ENCODE results near the gene ACTN3. TPM values are rescaled to one million over a fixed set of nuclear protein-coding genes. Genes with fewer than 3 reads are reported as not detected.
A peak's percentile ranks its signal among the peaks of the same experiment; 100 is the strongest.
"Not testable (repeated sequence)": the region's sequence is repeated elsewhere in the genome, so short reads cannot be mapped to it uniquely, and the experiment has no call there.

Gene ACTN3
- total and polyA plus RNA-seq, 9 donors, result 0.11 to 0.28 (median 0.23) TPM; not detected in 3

DNA sequence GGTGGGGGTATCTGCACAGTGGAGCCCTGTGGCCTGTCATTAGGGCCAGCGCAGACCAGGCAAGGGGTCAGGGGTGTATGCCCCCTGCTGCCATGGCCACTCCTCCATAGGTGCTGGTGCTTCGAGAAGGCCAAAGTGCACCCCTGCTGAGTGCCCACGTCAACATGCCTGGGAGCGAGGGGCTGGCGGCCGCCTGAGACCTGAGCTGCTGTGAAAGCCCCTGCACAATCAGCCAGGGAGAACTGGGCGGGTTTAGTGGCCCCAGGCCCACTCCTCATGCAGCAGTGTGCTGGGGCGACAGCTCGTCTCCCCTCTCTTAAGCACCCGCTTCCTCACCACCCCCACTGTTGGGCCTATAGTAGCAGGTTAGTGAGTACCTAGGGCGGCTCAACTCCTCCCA is 14.9 kb upstream of the ACTN3 start:
- Histone ChIP-seq H3K9me3 (no peaks in the 10 kb centered on the region), H3K36me3 (no peaks in the 10 kb centered on the region), H3K27me3 (no peaks in the 10 kb centered on the region), H3K4me3 (no peak overlapping the region), H3K27ac (no peak overlapping the region), H3K4me1 (ENCODE audit: insufficient read depth) (no peaks in the 10 kb centered on the region)
- TF ChIP-seq, protein P1, sequence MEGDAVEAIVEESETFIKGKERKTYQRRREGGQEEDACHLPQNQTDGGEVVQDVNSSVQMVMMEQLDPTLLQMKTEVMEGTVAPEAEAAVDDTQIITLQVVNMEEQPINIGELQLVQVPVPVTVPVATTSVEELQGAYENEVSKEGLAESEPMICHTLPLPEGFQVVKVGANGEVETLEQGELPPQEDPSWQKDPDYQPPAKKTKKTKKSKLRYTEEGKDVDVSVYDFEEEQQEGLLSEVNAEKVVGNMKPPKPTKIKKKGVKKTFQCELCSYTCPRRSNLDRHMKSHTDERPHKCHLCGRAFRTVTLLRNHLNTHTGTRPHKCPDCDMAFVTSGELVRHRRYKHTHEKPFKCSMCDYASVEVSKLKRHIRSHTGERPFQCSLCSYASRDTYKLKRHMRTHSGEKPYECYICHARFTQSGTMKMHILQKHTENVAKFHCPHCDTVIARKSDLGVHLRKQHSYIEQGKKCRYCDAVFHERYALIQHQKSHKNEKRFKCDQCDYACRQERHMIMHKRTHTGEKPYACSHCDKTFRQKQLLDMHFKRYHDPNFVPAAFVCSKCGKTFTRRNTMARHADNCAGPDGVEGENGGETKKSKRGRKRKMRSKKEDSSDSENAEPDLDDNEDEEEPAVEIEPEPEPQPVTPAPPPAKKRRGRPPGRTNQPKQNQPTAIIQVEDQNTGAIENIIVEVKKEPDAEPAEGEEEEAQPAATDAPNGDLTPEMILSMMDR (IDR thresholded peaks at IDR 0.05), result no peak
- no peak for TF ChIP-seq EP300 (IDR thresholded peaks at IDR 0.05)
- no peak for TF ChIP-seq POLR2A (IDR thresholded peaks at IDR 0.05)
- intact Hi-C loops (cut with DNase I), result no loop called here
- WGBS, 3 donors, result 88 to 97% (median 91%) methylated on average over 11 of the region's 11 CpGs
- DNase-seq, result no peak

DNA sequence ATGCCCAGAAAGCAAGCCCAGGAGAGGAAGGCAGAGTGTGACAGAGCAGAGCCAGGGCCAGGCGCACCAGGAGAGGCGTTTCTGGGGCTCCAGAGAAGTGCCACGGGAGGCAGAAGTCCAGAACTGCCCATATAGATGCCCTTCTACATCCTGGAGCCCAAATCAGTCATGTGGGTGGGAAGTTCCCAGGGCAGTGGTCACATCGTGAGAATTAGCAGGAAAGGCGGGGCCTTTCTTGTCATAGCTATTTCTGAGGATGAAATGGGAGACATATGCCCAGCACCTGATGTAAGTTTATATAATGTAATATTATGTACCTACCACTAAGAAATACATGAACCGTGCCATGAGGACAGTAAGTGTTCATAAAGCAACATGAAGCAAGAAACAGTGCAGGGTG is 13.9 kb upstream of the ACTN3 start:
- no peaks in the 10 kb centered on the region for H3K9me3 ChIP-seq
- H3K4me1 ChIP-seq (ENCODE audit: insufficient read depth), result no peaks in the 10 kb centered on the region
- no peak for DNase-seq
- no peak overlapping the region for H3K4me3 ChIP-seq
- H3K27me3 ChIP-seq, result no peaks in the 10 kb centered on the region
- WGBS, 3 donors, result 77 to 81% (median 78%) methylated on average over 6 of the region's 6 CpGs
- no peaks in the 10 kb centered on the region for H3K36me3 ChIP-seq
- TF ChIP-seq POLR2A (IDR thresholded peaks at IDR 0.05) (no peak), EP300 (IDR thresholded peaks at IDR 0.05) (no peak)
- TF ChIP-seq, protein P1 (IDR thresholded peaks at IDR 0.05), result no peak
- no peak overlapping the region for H3K27ac ChIP-seq
- intact Hi-C loops (cut with DNase I), result no loop called here

- TF ChIP-seq EP300 (IDR thresholded peaks at IDR 0.05), result no peak
- TF ChIP-seq POLR2A (IDR thresholded peaks at IDR 0.05), result no peak
- TF ChIP-seq, protein P1 (IDR thresholded peaks at IDR 0.05), result no peak
- H3K36me3 ChIP-seq, result no peaks in the 10 kb centered on the region
- 49 to 63% (median 59%) methylated on average over 16 of the region's 16 CpGs for WGBS, 3 donors
Observed at GRCh38 chr11:66539170-66539869, 7.4 kb upstream of the ACTN3 start.

DNA sequence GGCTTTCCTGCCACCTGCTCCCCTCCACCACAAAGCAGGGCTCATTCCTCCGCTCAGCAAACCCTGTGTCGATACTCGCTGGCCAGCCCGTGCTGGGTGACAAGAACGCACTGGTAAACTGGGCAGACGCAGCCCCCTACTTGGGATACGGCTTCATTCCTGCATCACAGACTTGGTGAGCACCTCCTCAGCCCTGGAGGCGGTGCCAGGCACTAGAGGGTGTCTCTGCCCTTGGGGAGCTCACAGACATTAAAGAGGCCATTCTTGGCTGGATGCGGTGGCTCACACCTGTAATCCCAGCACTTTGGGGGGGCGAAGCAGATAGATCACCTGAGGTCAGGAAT is 6.9 kb upstream of the ACTN3 start:
- TF ChIP-seq, protein P1 (IDR thresholded peaks at IDR 0.05), result no peak
- TF ChIP-seq POLR2A (IDR thresholded peaks at IDR 0.05) (no peak), EP300 (IDR thresholded peaks at IDR 0.05) (no peak)
- Histone ChIP-seq H3K9me3 (no peaks in the 10 kb centered on the region), H3K27me3 (no peaks in the 10 kb centered on the region), H3K36me3 (no peaks in the 10 kb centered on the region), H3K4me1 (ENCODE audit: insufficient read depth) (peaks cover 2% of the 10 kb centered on the region), H3K27ac (no peak overlapping the region), H3K4me3 (no peak overlapping the region)
- intact Hi-C loops (cut with DNase I), result no loop called here
- 82 to 90% (median 89%) methylated on average over 10 of the region's 10 CpGs for WGBS, 3 donors
- DNase-seq, result no peak

More at GRCh38 chr11:66539170-66539869, 7.4 kb upstream of the ACTN3 start:
- Histone ChIP-seq H3K4me3 (no peak overlapping the region), H3K27me3 (no peaks in the 10 kb centered on the region), H3K27ac (no peak overlapping the region), H3K4me1 (ENCODE audit: insufficient read depth) (peaks cover 2% of the 10 kb centered on the region), H3K9me3 (no peaks in the 10 kb centered on the region)
- intact Hi-C loops (cut with DNase I), result no loop called here
- DNase-seq, result peak in 1 of 5 donors; percentile 46

GRCh38 chr11:66540598-66540997 is 6.1 kb upstream of the ACTN3 start:
- H3K36me3 ChIP-seq; H3K9me3 ChIP-seq; H3K27me3 ChIP-seq; H3K4me3 ChIP-seq; intact Hi-C loops (cut with DNase I); DNase-seq; H3K27ac ChIP-seq; H3K4me1 ChIP-seq (ENCODE audit: insufficient read depth): not testable (repeated sequence)
- 82 to 94% (median 91%) methylated on average over 7 to 8 of the region's 8 CpGs for WGBS, 3 donors
